Heart left ventricle (tissue), 13 donors: ENCODE measurements around the gene PDE10A.

Source experiments
- POLR2A ChIP-seq, 2 donors: fragments of 450-650 bp; IDR thresholded peaks; one replicate each; pipeline ENCODE4 v1.6.1; 2017; ENCODE audit warnings: antibody characterized with exemption in 2 of 2, mild to moderate bottlenecking in 2 of 2, moderate library complexity in 2 of 2
- TF ChIP-seq, protein P1 (sequence below), 12 donors: fragments of 200-600 bp; sonication (generic) in 4 of 12; IDR thresholded peaks; one replicate each; pipeline versions ENCODE4 v1.5.0 to v1.8.0; 2018 to 2022; ENCODE audit warnings: antibody characterized with exemption in 12 of 12, mild to moderate bottlenecking in 5 of 12
- donor health status: ischemic (EF 13 %, LVEDD 7.1; RV severe dilation, severe dysfunction).
- donor health status: DM: no; HTN: yes; CAD: no.
- donor health status: DM: no; HTN: no; CAD: no.
- donor health status: ischemic (EF 25% LVEDD 6.9; RV normal size, moderate dysfunction).
- donor health status: ischemic (EF 25% LVEDD 5.7; RV mildly dilated, moderate dysfunction).
- donor health status: ischemic (EF 35%, LVEDD 5.7; RV mildly dilated, moderate dysfunction).
- donor health status: nonischemic (EF 11% LVEDD 7.7; RV severe dilation, severe dysfunction).
- donor health status: DM: yes; HTN: yes; CAD: no.
- donor health status: PGD.
- donor health status: ischemic (EF 29% LVEDD 5.4; RV normal size, mild dysfunction).
- donor health status: nonischemic (EF 23%, LVEDD 6.1; RV moderate dilation, normal function).

DNA sequence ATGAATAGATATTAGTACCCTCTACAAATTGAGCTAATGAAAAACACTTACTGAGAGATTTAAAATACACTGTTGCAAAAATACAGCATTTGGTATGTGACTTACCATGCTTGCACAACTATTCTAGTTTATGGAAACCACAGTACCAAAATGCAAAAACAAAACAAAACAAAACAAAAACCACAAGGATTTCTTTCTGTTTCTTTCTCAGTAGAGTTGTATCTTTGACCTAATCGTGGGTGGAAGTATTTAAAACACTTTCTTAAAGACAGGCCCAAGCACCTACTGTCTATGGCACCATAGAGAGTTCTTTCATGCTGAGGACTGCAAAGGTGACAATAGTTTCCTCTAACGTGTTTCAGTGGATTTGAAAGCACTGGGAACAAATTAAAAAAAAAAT is 258.3 kb downstream of the PDE10A start:
- TF ChIP-seq, protein P1, sequence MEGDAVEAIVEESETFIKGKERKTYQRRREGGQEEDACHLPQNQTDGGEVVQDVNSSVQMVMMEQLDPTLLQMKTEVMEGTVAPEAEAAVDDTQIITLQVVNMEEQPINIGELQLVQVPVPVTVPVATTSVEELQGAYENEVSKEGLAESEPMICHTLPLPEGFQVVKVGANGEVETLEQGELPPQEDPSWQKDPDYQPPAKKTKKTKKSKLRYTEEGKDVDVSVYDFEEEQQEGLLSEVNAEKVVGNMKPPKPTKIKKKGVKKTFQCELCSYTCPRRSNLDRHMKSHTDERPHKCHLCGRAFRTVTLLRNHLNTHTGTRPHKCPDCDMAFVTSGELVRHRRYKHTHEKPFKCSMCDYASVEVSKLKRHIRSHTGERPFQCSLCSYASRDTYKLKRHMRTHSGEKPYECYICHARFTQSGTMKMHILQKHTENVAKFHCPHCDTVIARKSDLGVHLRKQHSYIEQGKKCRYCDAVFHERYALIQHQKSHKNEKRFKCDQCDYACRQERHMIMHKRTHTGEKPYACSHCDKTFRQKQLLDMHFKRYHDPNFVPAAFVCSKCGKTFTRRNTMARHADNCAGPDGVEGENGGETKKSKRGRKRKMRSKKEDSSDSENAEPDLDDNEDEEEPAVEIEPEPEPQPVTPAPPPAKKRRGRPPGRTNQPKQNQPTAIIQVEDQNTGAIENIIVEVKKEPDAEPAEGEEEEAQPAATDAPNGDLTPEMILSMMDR (IDR thresholded peaks at IDR 0.05), result no peak
- no peak for TF ChIP-seq POLR2A (IDR thresholded peaks at IDR 0.05)
